Left colon (tissue), 2 donors: ENCODE measurements around the gene KIR3DL1. TPM values are rescaled to one million over a fixed set of nuclear protein-coding genes. Genes with fewer than 3 reads are reported as not detected.
"Not testable (repeated sequence)": the region's sequence is repeated elsewhere in the genome, so short reads cannot be mapped to it uniquely, and the experiment has no call there.

Experiments used
- ATAC-seq: fragments of 200-7000 bp; cut with Tn5 transposase; one replicate; pipeline ENCODE4 v1.9.1; 2020; ENCODE audit warnings: mild to moderate bottlenecking, moderate library complexity
- DNase-seq, 2 donors: peaks; one replicate each; pipeline ENCODE4 v3.0.0-alpha.2; 2020
- intact Hi-C, 2 donors: fragments of 100-400 bp; cut with DNase I in 1 of 2; cut with micrococcal nuclease in 1 of 2; formaldehyde crosslinking; loops; one replicate each; pipeline versions ENCODE4 v1.11.2 to v1.14.0; 2022; cut with DNase I, micrococcal nuclease
- long read RNA-seq: library from polyadenylated mRNA; unstranded; transcript quantifications from one replicate; pipeline ENCODE4 v2.0.0, GENCODE V29; 2021
- total RNA-seq, 2 donors: library from RNA; stranded (reverse); fragmentation: NEBNext Ultra II Directional; extraction: Animal tissue kit (Norgen Biotek cat#: 25700); gene quantifications; one replicate each; pipeline ENCODE4 v1.2.1, GENCODE V29; 2021
- donor health status: DM: no; HTN: no; CAD: no.
- donor health status: DM: yes; HTN: yes; CAD: no.

The KIR3DL1 gene
- total RNA-seq: not detected
- long read RNA-seq: 0 reads

DNA sequence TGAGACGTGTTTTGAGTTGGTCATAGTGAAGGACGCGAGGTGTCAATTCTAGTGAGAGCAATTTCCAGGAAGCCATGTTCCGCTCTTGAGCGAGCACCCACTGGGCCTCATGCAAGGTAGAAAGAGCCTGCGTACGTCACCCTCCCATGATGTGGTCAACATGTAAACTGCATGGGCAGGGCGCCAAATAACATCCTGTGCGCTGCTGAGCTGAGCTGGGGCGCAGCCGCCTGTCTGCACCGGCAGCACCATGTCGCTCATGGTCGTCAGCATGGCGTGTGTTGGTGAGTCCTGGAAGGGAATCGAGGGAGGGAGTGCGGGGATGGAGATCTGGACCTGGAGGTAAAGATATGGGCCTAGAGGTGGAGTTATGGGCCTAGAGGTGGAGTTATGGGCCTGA is at the start of gene KIR3DL1:
Gene KIR3DL1, plus strand, starts transcription at position 218 of the 400 bp plus-strand sequence.
- intact Hi-C loops, DNase-seq, ATAC-seq: not testable (repeated sequence)

DNA sequence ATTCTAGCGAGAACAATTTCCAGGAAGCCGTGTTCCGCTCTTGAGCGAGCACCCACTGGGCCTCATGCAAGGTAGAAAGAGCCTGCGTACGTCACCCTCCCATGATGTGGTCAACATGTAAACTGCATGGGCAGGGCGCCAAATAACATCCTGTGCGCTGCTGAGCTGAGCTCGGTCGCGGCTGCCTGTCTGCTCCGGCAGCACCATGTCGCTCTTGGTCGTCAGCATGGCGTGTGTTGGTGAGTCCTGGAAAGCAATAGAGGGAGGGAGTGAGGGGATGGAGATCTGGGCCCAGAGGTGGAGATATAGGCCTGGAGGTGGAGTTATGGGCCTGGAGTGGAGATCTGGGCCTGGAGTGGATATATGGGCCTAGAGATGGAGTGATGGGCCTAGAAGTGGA is 46.6 kb upstream of the KIR3DL1 start, which contains the start of gene KIR2DL1:
Gene KIR2DL1, plus strand, starts transcription at position 148 of the 400 bp plus-strand sequence. Its CDS starts 58 bp downstream, at position 206.
- ATAC-seq, DNase-seq, intact Hi-C loops: not testable (repeated sequence)

- DNase-seq, intact Hi-C loops, ATAC-seq: not testable (repeated sequence)
Observed at GRCh38 chr19:54770511-54770910, 45.8 kb upstream of the KIR3DL1 start.

DNA sequence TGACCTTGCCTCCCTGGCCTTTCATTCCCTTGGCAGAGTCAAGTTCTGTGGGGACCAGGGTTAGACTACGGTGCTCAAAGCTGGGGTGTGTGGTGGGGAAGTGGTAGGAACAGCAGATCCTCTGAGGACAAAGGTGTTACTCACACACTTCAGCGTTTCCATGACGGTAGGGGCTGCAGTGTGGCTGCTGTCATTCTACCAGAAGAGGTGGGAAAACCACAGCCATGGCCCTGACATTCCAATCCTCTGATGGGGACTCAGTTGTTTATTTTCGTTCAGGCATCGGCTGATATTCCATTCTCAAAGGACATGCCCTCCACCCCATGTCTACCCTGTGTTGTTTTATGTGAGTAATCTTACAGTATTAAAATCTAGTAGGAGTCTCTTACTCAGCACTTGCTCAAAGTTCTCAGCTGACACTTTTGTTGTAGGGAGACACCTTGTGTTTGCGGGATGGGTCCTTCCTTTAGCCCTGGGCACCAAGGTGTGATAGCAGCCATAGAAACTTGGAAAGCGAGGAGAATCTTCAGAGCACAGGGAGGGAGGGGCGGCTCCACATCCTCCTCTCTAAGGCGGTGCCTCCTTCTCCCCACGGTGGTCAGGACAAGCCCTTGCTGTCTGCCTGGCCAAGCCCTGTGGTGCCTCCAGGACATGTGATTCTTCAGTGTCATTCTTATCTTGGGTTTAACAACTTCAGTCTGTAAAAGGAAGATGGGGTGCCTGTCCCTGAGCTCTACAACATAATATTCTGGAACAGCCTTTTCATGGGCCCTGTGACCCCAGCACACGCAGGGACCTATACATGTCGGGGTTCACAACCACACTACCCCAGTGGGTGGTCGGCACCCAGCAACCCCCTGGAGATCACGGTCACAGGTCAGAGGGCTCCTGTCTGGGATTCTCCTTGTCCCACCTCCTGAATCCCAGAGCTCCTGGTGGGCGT is 45.0 kb upstream of the KIR3DL1 start:
- ATAC-seq, DNase-seq, intact Hi-C loops: not testable (repeated sequence)

- ATAC-seq, DNase-seq, intact Hi-C loops: not testable (repeated sequence)
Observed at GRCh38 chr19:54772666-54773065, 43.6 kb upstream of the KIR3DL1 start.

- DNase-seq, intact Hi-C loops: not testable (repeated sequence)
Observed at GRCh38 chr19:54775095-54775815, 41.0 kb upstream of the KIR3DL1 start.

GRCh38 chr19:54775830-54776229 is 40.4 kb upstream of the KIR3DL1 start:
- ATAC-seq, intact Hi-C loops, DNase-seq: not testable (repeated sequence)

More at GRCh38 chr19:54775095-54775815, 41.0 kb upstream of the KIR3DL1 start:
- ATAC-seq: not testable (repeated sequence)

GRCh38 chr19:54777851-54778250 is 38.4 kb upstream of the KIR3DL1 start:
- DNase-seq, intact Hi-C loops, ATAC-seq: not testable (repeated sequence)

DNA sequence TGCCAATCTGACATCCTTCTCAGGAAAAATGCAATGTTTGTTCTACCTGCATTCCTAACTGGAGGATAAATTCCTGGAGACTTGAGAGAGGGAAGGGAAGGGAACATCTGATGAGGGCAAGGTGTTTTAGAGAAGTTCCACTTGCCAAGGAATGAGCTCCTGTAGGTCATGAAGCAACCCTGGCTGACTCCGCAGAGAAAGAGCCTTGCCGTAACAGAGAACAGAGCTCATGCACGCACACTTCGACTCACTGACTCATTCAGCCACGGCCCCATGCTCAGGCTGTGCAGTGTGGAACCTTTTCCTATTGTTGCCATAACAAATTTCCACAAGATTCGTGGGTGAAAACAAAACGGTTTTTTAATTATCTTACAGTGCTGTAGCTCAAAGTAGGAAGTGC is 37.4 kb upstream of the KIR3DL1 start:
- ATAC-seq, DNase-seq, intact Hi-C loops: not testable (repeated sequence)

- DNase-seq, intact Hi-C loops, ATAC-seq: not testable (repeated sequence)
Observed at GRCh38 chr19:54782916-54783315, 33.4 kb upstream of the KIR3DL1 start.

DNA sequence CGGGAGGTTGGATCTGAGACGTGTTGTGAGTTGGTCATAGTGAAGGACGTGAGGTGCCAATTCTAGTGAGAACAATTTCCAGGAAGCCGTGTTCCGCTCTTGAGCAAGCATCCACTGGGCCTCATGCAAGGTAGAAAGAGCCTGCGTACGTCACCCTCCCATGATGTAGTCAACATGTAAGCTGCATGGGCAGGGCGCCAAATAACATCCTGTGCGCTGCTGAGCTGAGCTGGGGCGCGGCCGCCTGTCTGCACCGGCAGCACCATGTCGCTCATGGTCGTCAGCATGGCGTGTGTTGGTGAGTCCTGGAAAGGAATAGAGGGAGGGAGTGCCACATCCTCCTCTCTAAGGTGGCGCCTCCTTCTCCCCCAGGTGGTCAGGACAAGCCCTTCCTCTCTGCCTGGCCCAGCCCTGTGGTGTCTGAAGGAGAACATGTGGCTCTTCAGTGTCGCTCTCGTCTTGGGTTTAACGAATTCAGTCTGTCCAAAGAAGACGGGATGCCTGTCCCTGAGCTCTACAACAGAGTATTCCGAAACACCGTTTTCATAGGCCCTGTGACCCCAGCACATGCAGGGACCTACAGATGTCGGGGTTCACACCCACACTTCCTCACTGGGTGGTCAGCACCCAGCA is 30.1 kb upstream of the KIR3DL1 start:
- ATAC-seq, intact Hi-C loops, DNase-seq: not testable (repeated sequence)

- intact Hi-C loops, ATAC-seq, DNase-seq: not testable (repeated sequence)
Observed at GRCh38 chr19:54788154-54788553, 28.1 kb upstream of the KIR3DL1 start.

GRCh38 chr19:54790711-54791110 is 25.6 kb upstream of the KIR3DL1 start:
- intact Hi-C loops: no loop called here
- no peak for DNase-seq
- no peak for ATAC-seq

GRCh38 chr19:54791476-54791875 is 24.8 kb upstream of the KIR3DL1 start:
- intact Hi-C loops: no loop called here
- DNase-seq (no peak), ATAC-seq (no peak)

DNA sequence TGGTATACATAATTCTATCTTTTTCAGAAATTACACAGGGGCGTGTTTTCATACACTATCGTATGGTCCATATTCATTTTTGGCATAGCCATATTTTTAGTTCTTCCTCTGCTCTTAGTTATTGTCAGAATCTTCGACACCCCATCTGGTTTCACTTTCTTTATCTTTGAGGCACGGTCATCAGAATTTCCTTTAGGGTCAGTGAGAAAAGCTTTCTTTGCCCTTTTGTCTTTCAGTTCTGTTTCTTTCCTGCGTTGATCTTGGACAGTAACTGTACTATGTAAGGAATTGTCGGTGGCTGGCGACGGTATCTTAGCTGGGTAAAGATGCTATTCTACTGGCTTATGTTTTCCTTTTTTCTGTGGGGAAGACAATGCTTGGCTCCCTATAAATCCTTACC is 23.5 kb upstream of the KIR3DL1 start:
- intact Hi-C loops: no loop called here
- DNase-seq (no peak), ATAC-seq (no peak)

DNA sequence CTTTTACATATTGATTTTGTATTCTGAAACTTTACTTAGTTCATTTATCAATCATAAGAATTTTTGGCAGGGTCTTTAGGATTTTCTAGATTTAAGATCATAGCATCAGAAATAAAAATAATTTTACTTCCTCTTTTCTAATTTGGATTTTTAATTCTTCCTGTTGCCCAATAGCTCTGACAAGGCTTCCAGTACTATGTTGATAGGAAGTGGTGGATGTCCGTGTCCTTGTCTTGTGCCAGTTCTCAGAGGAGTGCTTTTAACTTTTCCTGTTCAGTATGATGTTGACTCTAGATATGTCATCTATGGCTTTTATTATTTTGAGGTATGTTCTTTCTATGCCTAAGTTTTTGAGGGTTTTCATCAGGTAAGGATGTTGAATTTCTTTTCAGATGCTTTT is 20.5 kb upstream of the KIR3DL1 start:
- DNase-seq (no peak), ATAC-seq (no peak)
- intact Hi-C loops: no loop called here

- intact Hi-C loops: no loop called here
- ATAC-seq: no peak
- DNase-seq: no peak
Observed at GRCh38 chr19:54803410-54803809, 12.9 kb upstream of the KIR3DL1 start, which contains the start of gene KIR2DL4. Gene KIR2DL4, plus strand, starts transcription at chr19:54803610. Its CDS starts 42 bp downstream, at chr19:54803652.

DNA sequence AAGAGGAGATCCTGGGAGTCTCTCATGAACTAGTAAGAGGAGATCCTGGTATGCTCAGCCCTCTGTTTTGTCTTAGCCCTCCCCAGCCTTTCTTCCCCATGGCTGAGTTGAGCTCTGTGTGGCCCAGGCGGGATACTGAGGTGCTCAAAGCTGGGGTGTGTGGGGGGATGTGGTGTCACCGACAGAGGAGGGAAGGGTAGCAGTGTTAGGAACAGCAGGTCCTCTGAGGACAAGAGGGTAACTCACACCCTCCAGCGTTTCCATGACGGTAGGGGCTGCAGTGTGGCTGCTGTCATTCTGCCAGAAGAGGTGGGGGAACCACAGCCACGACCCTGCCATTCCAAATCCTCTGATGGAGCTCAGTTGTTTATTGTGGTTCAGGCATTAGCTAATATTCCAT is 12.2 kb upstream of the KIR3DL1 start:
- no peak for DNase-seq
- intact Hi-C loops: no loop called here
- no peak for ATAC-seq

DNA sequence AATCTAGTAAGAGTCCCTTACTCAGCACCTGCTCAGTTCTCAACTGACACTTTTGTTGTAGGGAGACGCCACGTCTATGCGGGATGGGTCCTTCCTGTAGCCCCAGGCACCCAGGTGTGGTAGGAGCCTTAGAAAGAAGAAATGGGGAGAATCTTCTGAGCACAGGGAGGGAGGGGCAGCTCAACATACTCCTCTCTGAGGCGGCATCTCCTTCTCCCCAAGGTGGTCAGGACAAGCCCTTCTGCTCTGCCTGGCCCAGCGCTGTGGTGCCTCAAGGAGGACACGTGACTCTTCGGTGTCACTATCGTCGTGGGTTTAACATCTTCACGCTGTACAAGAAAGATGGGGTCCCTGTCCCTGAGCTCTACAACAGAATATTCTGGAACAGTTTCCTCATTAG is 11.7 kb upstream of the KIR3DL1 start:
- no peak for ATAC-seq
- intact Hi-C loops: no loop called here
- no peak for DNase-seq
